PC-3 (cell line): ENCODE data around the gene OXSR1. TPM values are rescaled to one million over a fixed set of nuclear protein-coding genes. Genes with fewer than 3 reads are reported as not detected.

ENCODE experiments used
- ATAC-seq: fragments of 200-7000 bp; cut with Tn5 transposase; 2 replicates; pipeline ENCODE4 v1.9.1; 2020; ENCODE audit warnings: mild to moderate bottlenecking, moderate library complexity
- BruUV-seq: library from RNA; stranded (reverse); fragments of 400-500 nt; replicated peaks from 2 replicates; lab custom pipeline; 2021; lab: Mats Ljungman, UMichigan
- CTCF ChIA-PET: fragments of 300-600 bp; sonication (Branson Sonifier 250); formaldehyde crosslinking; loops from one replicate; lab custom pipeline; 2022; ENCODE audit warnings: antibody characterized with exemption; lab: Charles Lee
- POLR2A ChIA-PET: fragments of 300-600 bp; sonication (Branson Sonifier 250); formaldehyde crosslinking; loops from one replicate; lab custom pipeline; 2022; ENCODE audit warnings: antibody characterized with exemption; ENCODE audit not compliant: unreplicated experiment; lab: Charles Lee
- DNase-seq: peaks from one replicate; pipeline ENCODE4 v3.0.0-alpha.2; 2015
- H2AFZ ChIP-seq: fragments of 300-600 bp; sonication (generic); 2 replicates; pipeline ENCODE4 v1.6.0; 2016; ENCODE audit warnings: antibody characterized with exemption, low read length
- H3F3A ChIP-seq: fragments of 300-600 bp; sonication (generic); one replicate; pipeline ENCODE4 v1.6.0; 2017; ENCODE audit warnings: antibody characterized with exemption, low read length, control low read depth, mild to moderate bottlenecking; ENCODE audit not compliant: unreplicated experiment
- H3K27ac ChIP-seq: fragments of 300-600 bp; sonication (generic); 2 replicates; pipeline ENCODE4 v1.5.1; 2016; ENCODE audit warnings: mild to moderate bottlenecking, low read length
- H3K27me3 ChIP-seq: fragments of 300-600 bp; sonication (generic); 2 replicates; pipeline ENCODE4 v1.6.1; 2016; ENCODE audit warnings: low read length, mixed read lengths
- H3K36me3 ChIP-seq: fragments of 300-600 bp; sonication (generic); 2 replicates; pipeline ENCODE4 v1.6.1; 2016; ENCODE audit warnings: low read depth, mixed run types, low read length, mixed read lengths
- H3K4me1 ChIP-seq: fragments of 300-600 bp; sonication (generic); 2 replicates; pipeline ENCODE4 v1.5.1; 2016; ENCODE audit warnings: low read length; ENCODE audit not compliant: insufficient read depth
- H3K4me2 ChIP-seq: fragments of 300-600 bp; sonication (generic); 2 replicates; pipeline ENCODE4 v1.6.0; 2016; ENCODE audit warnings: low read length
- H3K4me3 ChIP-seq: fragments of 300-600 bp; sonication (generic); 2 replicates; pipeline ENCODE4 v1.5.1; 2016; ENCODE audit warnings: mild to moderate bottlenecking, low read length, mixed read lengths
- H3K79me2 ChIP-seq: fragments of 300-600 bp; sonication (generic); 2 replicates; pipeline ENCODE4 v1.6.1; 2017; ENCODE audit warnings: low read length, mixed read lengths
- H3K9ac ChIP-seq: fragments of 300-600 bp; sonication (generic); 2 replicates; pipeline ENCODE4 v1.6.0; 2016; ENCODE audit warnings: mild to moderate bottlenecking, low read length
- H3K9me2 ChIP-seq: fragments of 300-600 bp; sonication (generic); replicated peaks from 2 replicates; pipeline ENCODE4 v1.6.1; 2016; ENCODE audit warnings: mixed run types, low read length, mixed read lengths
- H3K9me3 ChIP-seq: fragments of 300-600 bp; sonication (generic); 2 replicates; pipeline ENCODE4 v1.6.1; 2016; ENCODE audit warnings: low read length, mixed read lengths
- H4K20me1 ChIP-seq: fragments of 300-600 bp; sonication (generic); 2 replicates; pipeline ENCODE4 v1.6.1; 2016; ENCODE audit warnings: low read length, mixed read lengths
- CTCF ChIP-seq: fragments of 300-600 bp; sonication (generic); conservative IDR thresholded peaks from 2 replicates; pipeline ENCODE4 v1.5.1; 2017; ENCODE audit warnings: antibody characterized with exemption, low read depth, mild to moderate bottlenecking, low read length
- EZH2 ChIP-seq: fragments of 300-600 bp; sonication (generic); IDR thresholded peaks from one replicate; pipeline ENCODE4 v1.6.1; 2017; ENCODE audit warnings: antibody characterized with exemption, mild to moderate bottlenecking, low read length; ENCODE audit not compliant: unreplicated experiment
- EZH2phosphoT487 ChIP-seq: fragments of 300-600 bp; sonication (generic); IDR thresholded peaks from 2 replicates; pipeline ENCODE4 v1.6.1; 2018; ENCODE audit warnings: mild to moderate bottlenecking, antibody characterized with exemption, low read length, borderline replicate concordance
- intact Hi-C: fragments of 100-400 bp; cut with micrococcal nuclease; formaldehyde crosslinking; loops from 2 replicates; pipeline ENCODE4 v1.9.0; 2023
- total RNA-seq: library from RNA; depleted of rRNA; stranded (reverse); fragments of >200 nt; gene quantifications from 2 replicates; pipeline ENCODE4 v1.2.3, GENCODE V29; 2014

OXSR1 gene
- total RNA-seq, 1 experiment from 2014 or later = 42.2 TPM

- Histone ChIP-seq H3K9ac (no peak overlapping the region), H3K9me3 (no peaks in the 10 kb centered on the region), H3K9me2 (no peaks in the 10 kb centered on the region), H4K20me1 (peaks cover 12% of the 10 kb centered on the region), H3K27ac (peak overlapping the region; percentile 97), H3K79me2 (peaks cover 29% of the 10 kb centered on the region), H3F3A (peaks cover 4% of the 10 kb centered on the region), H3K4me3 (no peak overlapping the region), H3K27me3 (no peaks in the 10 kb centered on the region), H3K4me2 (no peak overlapping the region), H3K36me3 (no peaks in the 10 kb centered on the region), H2AFZ (no peak overlapping the region), H3K4me1 (peaks cover 28% of the 10 kb centered on the region)
- ATAC-seq = no peak
- BruUV-seq = no TSS peak
- ChIA-PET CTCF (interaction anchor here (0.7 to 1.1 kb wide), 4 partner anchors 10 to 84 kb away, joined by 3 read pairs; no protein-coding TSS in a partner anchor), POLR2A (interaction anchor here (0.7 kb wide), 1 partner anchor 31 kb away, joined by 4 read pairs; no protein-coding TSS in a partner anchor)
- TF ChIP-seq CTCF = peak; percentile 36; the same call in 1 of the 2 replicates
- no peak for TF ChIP-seq EZH2phosphoT487
- intact Hi-C loops = no loop called here
- DNase-seq = peak; percentile 45
Measured at GRCh38 chr3:38163117-38163840, 2.1 kb upstream of the OXSR1 start.

GRCh38 chr3:38163841-38164642 lies 1.3 kb upstream of the OXSR1 start:
- TF ChIP-seq EZH2 (no peak), EZH2phosphoT487 (no peak), CTCF (no peak)
- H3K79me2 ChIP-seq = peaks cover 37% of the 10 kb centered on the region
- H4K20me1 ChIP-seq = peaks cover 17% of the 10 kb centered on the region
- H3K36me3 ChIP-seq = no peaks in the 10 kb centered on the region
- H2AFZ ChIP-seq = peak overlapping the region; percentile 37
- intact Hi-C loops = no loop called here
- CTCF ChIA-PET = interaction anchor here (1.0 to 1.4 kb wide), 3 partner anchors 10 to 183 kb away, joined by 3 to 4 read pairs (median 3); partner anchors contain the start of gene XYLB
- H3K4me3 ChIP-seq = peak overlapping the region; percentile 94
- H3K4me2 ChIP-seq = peak overlapping the region; percentile 93
- H3K27ac ChIP-seq = peak overlapping the region; percentile 97
- peaks cover 36% of the 10 kb centered on the region for H3K4me1 ChIP-seq
- no peaks in the 10 kb centered on the region for H3K9me2 ChIP-seq
- BruUV-seq = TSS peak; percentile 61
- POLR2A ChIA-PET = interaction anchor here (0.6 to 1.8 kb wide), 3 partner anchors 27 to 121 kb away, joined by 3 to 17 read pairs (median 4); partner anchors contain the start of gene ACAA1
- no peaks in the 10 kb centered on the region for H3K27me3 ChIP-seq
- H3K9ac ChIP-seq = peak overlapping the region; percentile 96
- ATAC-seq = no peak
- H3K9me3 ChIP-seq = no peaks in the 10 kb centered on the region
- H3F3A ChIP-seq = peaks cover 7% of the 10 kb centered on the region
- no peak for DNase-seq
